ENCODE measurements around the gene RFTN1.

The RFTN1 gene

DNA sequence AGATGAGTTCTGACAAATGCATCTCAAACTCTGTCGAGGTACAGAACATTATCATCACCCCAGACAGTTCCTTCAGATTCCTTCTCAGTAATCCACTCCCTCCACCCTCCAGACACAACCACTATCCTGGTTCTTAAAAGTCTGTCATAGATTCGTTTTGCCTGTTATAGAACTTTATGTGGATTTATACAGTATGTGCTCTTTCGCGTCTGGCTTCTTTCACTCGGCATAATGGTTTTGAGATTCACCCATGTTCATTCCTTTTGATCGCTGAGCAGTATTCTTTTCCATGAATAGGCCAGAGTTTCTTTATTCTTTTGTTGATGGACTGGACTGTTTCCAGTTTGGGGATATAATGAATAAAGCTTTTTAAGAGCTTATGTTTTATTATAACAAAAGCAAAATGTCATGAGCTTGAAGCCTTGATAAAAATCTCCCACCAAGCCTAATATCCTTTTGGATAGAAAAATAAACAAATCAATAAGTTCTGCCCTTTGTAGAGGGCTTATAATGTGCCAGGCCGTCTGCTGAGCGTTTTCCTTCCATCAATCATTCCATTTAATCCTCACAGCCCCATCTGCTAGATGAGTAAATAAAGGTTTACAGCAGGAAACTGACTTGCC is 21.3 kb upstream of the RFTN1 start:
- Histone ChIP-seq H3K79me1 (ENCODE audit: low read length) (no peaks in the 10 kb centered on the region), H2AK5ac (ENCODE audit: low read length) (no peak overlapping the region), H2BK120ac (ENCODE audit: low read depth, low read length) (no peak overlapping the region), H3K9ac (ENCODE audit: low read length) (no peak overlapping the region), H3K4me3 (ENCODE audit: low read length) (no peak overlapping the region), H3K36me3 (ENCODE audit: control insufficient read depth, insufficient read depth, low read length) (no peaks in the 10 kb centered on the region), H3K27ac (ENCODE audit: low read depth, low read length) (no peak overlapping the region), H2BK5ac (ENCODE audit: low read length) (no peak overlapping the region), H3K18ac (ENCODE audit: low read length) (no peak overlapping the region), H3K23ac (ENCODE audit: low read length) (no peak overlapping the region), H3K56ac (ENCODE audit: low read length) (no peak overlapping the region), H3K4ac (ENCODE audit: low read depth, low read length) (no peak overlapping the region), H4K5ac (ENCODE audit: low read length) (no peak overlapping the region), H4K8ac (ENCODE audit: low read depth, low read length) (no peak overlapping the region), H3K4me1 (ENCODE audit: control insufficient read depth, low read depth, low read length) (peaks cover 5% of the 10 kb centered on the region), H3K79me2 (ENCODE audit: control insufficient read depth, insufficient read depth, low read length) (no peaks in the 10 kb centered on the region), H3K4me2 (ENCODE audit: low read length) (no peak overlapping the region), H3K27me3 (ENCODE audit: insufficient read depth, low read length, poor library complexity) (no peaks in the 10 kb centered on the region), H2BK15ac (replicated peaks; ENCODE audit: low read depth) (no peak overlapping the region)
- no CpG with 5 or more reads among the region's 8 CpGs for WGBS (ENCODE audit: extremely low coverage, insufficient coverage, low lambda C conversion rate)
- DNase-seq = no peak

DNA sequence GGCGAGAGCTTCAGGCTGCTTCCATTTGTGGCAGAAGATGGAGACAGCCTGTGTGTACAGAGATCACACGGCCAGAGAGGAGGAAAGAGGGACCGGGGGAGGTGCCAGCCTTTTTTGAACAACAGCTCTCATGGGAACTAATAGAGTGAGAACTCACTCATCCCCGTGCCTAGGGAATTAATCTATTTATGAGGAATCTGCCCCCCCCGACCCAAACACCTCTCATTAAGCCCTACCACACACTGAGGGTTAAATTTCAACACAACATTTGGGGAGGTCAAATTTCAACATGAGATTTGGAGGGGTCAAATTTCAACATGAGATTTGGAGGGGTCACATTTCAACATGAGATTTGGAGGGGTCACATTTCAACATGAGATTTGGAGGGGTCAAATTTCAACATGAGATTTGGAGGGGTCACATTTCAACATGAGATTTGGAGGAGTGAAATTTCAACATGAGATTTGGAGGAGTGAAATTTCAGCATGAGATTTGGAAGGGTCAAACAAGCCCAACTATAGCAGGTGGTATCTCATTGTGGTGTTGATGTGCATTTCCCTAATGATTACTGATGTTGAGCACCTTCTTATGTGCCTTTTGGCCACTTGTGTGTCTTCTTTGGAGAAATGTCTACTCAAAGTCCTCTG is 20.6 kb upstream of the RFTN1 start:
- no peak overlapping the region for H3K56ac ChIP-seq (ENCODE audit: low read length)
- H3K4me2 ChIP-seq (ENCODE audit: low read length) = no peak overlapping the region
- no peaks in the 10 kb centered on the region for H3K27me3 ChIP-seq (ENCODE audit: insufficient read depth, low read length, poor library complexity)
- peak overlapping the region; percentile 64 for H3K18ac ChIP-seq (ENCODE audit: low read length)
- H2AK5ac ChIP-seq (ENCODE audit: low read length) = no peak overlapping the region
- H3K36me3 ChIP-seq (ENCODE audit: control insufficient read depth, insufficient read depth, low read length) = no peaks in the 10 kb centered on the region
- H3K9ac ChIP-seq (ENCODE audit: low read length) = no peak overlapping the region
- no peak overlapping the region for H2BK5ac ChIP-seq (ENCODE audit: low read length)
- H2BK120ac ChIP-seq (ENCODE audit: low read depth, low read length) = no peak overlapping the region
- H3K4ac ChIP-seq (ENCODE audit: low read depth, low read length) = no peak overlapping the region
- H4K8ac ChIP-seq (ENCODE audit: low read depth, low read length) = no peak overlapping the region
- H3K4me1 ChIP-seq (ENCODE audit: control insufficient read depth, low read depth, low read length) = peaks cover 5% of the 10 kb centered on the region
- no peaks in the 10 kb centered on the region for H3K79me2 ChIP-seq (ENCODE audit: control insufficient read depth, insufficient read depth, low read length)
- no peak overlapping the region for H3K4me3 ChIP-seq (ENCODE audit: low read length)
- H3K79me1 ChIP-seq (ENCODE audit: low read length) = no peaks in the 10 kb centered on the region
- no peak overlapping the region for H4K5ac ChIP-seq (ENCODE audit: low read length)
- peak; percentile 77 for DNase-seq
- H2BK15ac ChIP-seq (replicated peaks; ENCODE audit: low read depth) = no peak overlapping the region
- no CpG with 5 or more reads among the region's 5 CpGs for WGBS (ENCODE audit: extremely low coverage, insufficient coverage, low lambda C conversion rate)
- no peak overlapping the region for H3K23ac ChIP-seq (ENCODE audit: low read length)
- no peak overlapping the region for H3K27ac ChIP-seq (ENCODE audit: low read depth, low read length)

DNA sequence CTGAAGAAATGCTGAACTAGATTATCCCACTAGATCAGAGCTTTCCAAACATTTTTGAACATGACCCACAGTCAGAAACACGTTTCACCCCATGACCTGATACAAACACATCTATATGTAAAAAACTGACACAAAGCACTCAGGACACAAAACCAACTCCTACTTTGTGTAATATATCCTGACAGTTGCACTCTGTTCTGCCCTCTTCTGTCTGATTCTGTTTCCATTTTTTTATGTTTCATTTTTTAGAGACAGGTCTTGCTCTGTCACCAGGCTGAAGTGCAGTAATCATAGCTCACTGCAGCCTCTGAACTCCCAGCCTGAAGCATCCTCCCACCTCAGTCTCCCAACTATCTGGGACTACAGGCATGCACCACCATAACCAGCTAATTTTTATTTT is 15.8 kb upstream of the RFTN1 start:
- Histone ChIP-seq H3K23ac (ENCODE audit: low read length) (no peak overlapping the region), H3K4me3 (ENCODE audit: low read length) (no peak overlapping the region), H2BK5ac (ENCODE audit: low read length) (no peak overlapping the region), H2BK15ac (replicated peaks; ENCODE audit: low read depth) (no peak overlapping the region), H3K9ac (ENCODE audit: low read length) (no peak overlapping the region), H2BK120ac (ENCODE audit: low read depth, low read length) (no peak overlapping the region), H3K79me2 (ENCODE audit: control insufficient read depth, insufficient read depth, low read length) (no peaks in the 10 kb centered on the region), H3K36me3 (ENCODE audit: control insufficient read depth, insufficient read depth, low read length) (no peaks in the 10 kb centered on the region), H3K27me3 (ENCODE audit: insufficient read depth, low read length, poor library complexity) (no peaks in the 10 kb centered on the region), H2AK5ac (ENCODE audit: low read length) (no peak overlapping the region), H3K27ac (ENCODE audit: low read depth, low read length) (no peak overlapping the region), H3K4me2 (ENCODE audit: low read length) (no peak overlapping the region), H4K8ac (ENCODE audit: low read depth, low read length) (no peak overlapping the region), H4K5ac (ENCODE audit: low read length) (no peak overlapping the region), H3K56ac (ENCODE audit: low read length) (no peak overlapping the region), H3K4me1 (ENCODE audit: control insufficient read depth, low read depth, low read length) (peaks cover 3% of the 10 kb centered on the region), H3K18ac (ENCODE audit: low read length) (no peak overlapping the region), H3K4ac (ENCODE audit: low read depth, low read length) (no peak overlapping the region), H3K79me1 (ENCODE audit: low read length) (no peaks in the 10 kb centered on the region)
- no peak for DNase-seq
- no CpG with 5 or more reads among the region's 1 CpG for WGBS (ENCODE audit: extremely low coverage, insufficient coverage, low lambda C conversion rate)

DNA sequence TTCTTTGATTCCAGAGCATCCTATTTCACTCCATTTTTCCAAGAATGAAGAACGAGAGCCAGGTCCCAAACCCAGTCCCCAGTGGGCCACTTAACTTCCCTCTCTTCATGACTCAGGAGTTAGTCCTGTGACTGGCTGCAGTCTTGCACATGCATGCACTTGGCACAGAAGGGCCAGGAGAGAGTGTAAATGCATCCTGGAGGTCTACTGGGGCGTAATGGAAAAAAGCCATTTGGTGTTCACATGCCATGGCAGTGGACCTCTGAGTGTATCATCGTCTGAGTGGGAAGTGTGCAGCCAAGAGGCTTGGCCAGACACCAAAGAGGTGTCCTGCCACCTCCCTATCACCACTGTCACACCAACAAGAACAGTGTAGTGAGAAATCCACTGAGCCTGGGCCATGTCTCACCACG is 15.1 kb upstream of the RFTN1 start:
- Histone ChIP-seq H2AK5ac (ENCODE audit: low read length) (no peak overlapping the region), H4K8ac (ENCODE audit: low read depth, low read length) (no peak overlapping the region), H2BK5ac (ENCODE audit: low read length) (no peak overlapping the region), H3K9ac (ENCODE audit: low read length) (no peak overlapping the region), H2BK120ac (ENCODE audit: low read depth, low read length) (no peak overlapping the region), H4K5ac (ENCODE audit: low read length) (no peak overlapping the region), H3K27me3 (ENCODE audit: insufficient read depth, low read length, poor library complexity) (no peaks in the 10 kb centered on the region), H3K36me3 (ENCODE audit: control insufficient read depth, insufficient read depth, low read length) (no peaks in the 10 kb centered on the region), H3K56ac (ENCODE audit: low read length) (no peak overlapping the region), H3K79me2 (ENCODE audit: control insufficient read depth, insufficient read depth, low read length) (no peaks in the 10 kb centered on the region), H3K79me1 (ENCODE audit: low read length) (no peaks in the 10 kb centered on the region), H3K4me2 (ENCODE audit: low read length) (no peak overlapping the region), H3K4me3 (ENCODE audit: low read length) (no peak overlapping the region), H3K4me1 (ENCODE audit: control insufficient read depth, low read depth, low read length) (peaks cover under 1% of the 10 kb centered on the region), H3K27ac (ENCODE audit: low read depth, low read length) (no peak overlapping the region), H2BK15ac (replicated peaks; ENCODE audit: low read depth) (no peak overlapping the region), H3K4ac (ENCODE audit: low read depth, low read length) (no peak overlapping the region), H3K18ac (ENCODE audit: low read length) (no peak overlapping the region), H3K23ac (ENCODE audit: low read length) (no peak overlapping the region)
- no CpG with 5 or more reads among the region's 4 CpGs for WGBS (ENCODE audit: extremely low coverage, insufficient coverage, low lambda C conversion rate)
- DNase-seq = no peak

DNA sequence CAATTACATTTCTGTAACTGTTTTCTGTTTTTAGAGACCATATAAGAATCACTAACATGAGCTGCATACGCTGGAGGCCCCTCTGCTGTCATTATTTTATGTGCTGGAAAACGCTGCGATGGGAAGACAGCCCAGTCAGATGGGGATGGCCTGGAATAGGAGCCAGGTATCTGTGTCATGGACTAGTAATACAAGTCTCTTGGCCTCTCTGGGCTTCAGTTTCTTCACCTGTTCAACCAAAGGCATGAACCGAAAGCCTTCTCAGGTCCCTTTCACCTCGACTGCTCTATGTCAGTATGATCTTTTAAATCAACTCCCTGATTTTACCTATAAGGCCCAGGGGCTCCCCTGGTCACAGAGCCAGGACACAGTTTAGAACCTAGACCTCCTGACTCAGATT is 14.6 kb upstream of the RFTN1 start:
- no peak for DNase-seq
- no peaks in the 10 kb centered on the region for H3K4me1 ChIP-seq (ENCODE audit: control insufficient read depth, low read depth, low read length)
- no peak overlapping the region for H2BK15ac ChIP-seq (replicated peaks; ENCODE audit: low read depth)
- no peak overlapping the region for H2AK5ac ChIP-seq (ENCODE audit: low read length)
- H3K27me3 ChIP-seq (ENCODE audit: insufficient read depth, low read length, poor library complexity) = no peaks in the 10 kb centered on the region
- no peak overlapping the region for H3K4ac ChIP-seq (ENCODE audit: low read depth, low read length)
- H3K79me2 ChIP-seq (ENCODE audit: control insufficient read depth, insufficient read depth, low read length) = no peaks in the 10 kb centered on the region
- no peak overlapping the region for H2BK120ac ChIP-seq (ENCODE audit: low read depth, low read length)
- H3K9ac ChIP-seq (ENCODE audit: low read length) = no peak overlapping the region
- no peak overlapping the region for H3K27ac ChIP-seq (ENCODE audit: low read depth, low read length)
- no peak overlapping the region for H3K56ac ChIP-seq (ENCODE audit: low read length)
- no peaks in the 10 kb centered on the region for H3K79me1 ChIP-seq (ENCODE audit: low read length)
- WGBS (ENCODE audit: extremely low coverage, insufficient coverage, low lambda C conversion rate) = no CpG with 5 or more reads among the region's 5 CpGs
- H2BK5ac ChIP-seq (ENCODE audit: low read length) = no peak overlapping the region
- H3K4me2 ChIP-seq (ENCODE audit: low read length) = no peak overlapping the region
- H3K36me3 ChIP-seq (ENCODE audit: control insufficient read depth, insufficient read depth, low read length) = no peaks in the 10 kb centered on the region
- H3K23ac ChIP-seq (ENCODE audit: low read length) = no peak overlapping the region
- H4K8ac ChIP-seq (ENCODE audit: low read depth, low read length) = no peak overlapping the region
- H3K4me3 ChIP-seq (ENCODE audit: low read length) = no peak overlapping the region
- no peak overlapping the region for H4K5ac ChIP-seq (ENCODE audit: low read length)
- H3K18ac ChIP-seq (ENCODE audit: low read length) = no peak overlapping the region

DNA sequence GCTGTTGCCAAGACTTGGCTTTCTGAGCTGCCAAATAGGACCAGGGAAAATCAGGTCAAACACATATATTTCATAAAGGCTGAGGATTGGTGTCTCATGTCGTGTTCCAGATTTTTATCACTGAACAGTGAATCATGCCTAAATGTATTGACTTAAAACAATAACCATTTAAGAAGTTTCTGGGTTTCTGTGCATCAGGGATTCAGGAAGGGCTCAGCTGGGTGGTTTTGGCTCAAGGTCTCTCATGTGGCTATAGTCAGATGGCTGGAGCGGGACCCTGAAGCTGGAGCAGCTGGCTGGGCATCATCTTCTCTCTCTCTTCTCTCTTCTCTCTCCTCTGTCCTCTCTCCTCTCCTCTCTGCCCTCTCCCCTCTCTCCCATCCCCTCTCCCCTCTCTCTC is 10.7 kb upstream of the RFTN1 start:
- H3K9ac ChIP-seq (ENCODE audit: low read length) = no peak overlapping the region
- no peaks in the 10 kb centered on the region for H3K27me3 ChIP-seq (ENCODE audit: insufficient read depth, low read length, poor library complexity)
- no CpG with 5 or more reads among the region's 2 CpGs for WGBS (ENCODE audit: extremely low coverage, insufficient coverage, low lambda C conversion rate)
- no peak overlapping the region for H3K56ac ChIP-seq (ENCODE audit: low read length)
- H2BK15ac ChIP-seq (replicated peaks; ENCODE audit: low read depth) = no peak overlapping the region
- no peak overlapping the region for H2BK5ac ChIP-seq (ENCODE audit: low read length)
- DNase-seq = no peak
- no peak overlapping the region for H2AK5ac ChIP-seq (ENCODE audit: low read length)
- no peak overlapping the region for H3K23ac ChIP-seq (ENCODE audit: low read length)
- H4K5ac ChIP-seq (ENCODE audit: low read length) = no peak overlapping the region
- no peaks in the 10 kb centered on the region for H3K36me3 ChIP-seq (ENCODE audit: control insufficient read depth, insufficient read depth, low read length)
- H3K4me2 ChIP-seq (ENCODE audit: low read length) = no peak overlapping the region
- H4K8ac ChIP-seq (ENCODE audit: low read depth, low read length) = no peak overlapping the region
- no peaks in the 10 kb centered on the region for H3K4me1 ChIP-seq (ENCODE audit: control insufficient read depth, low read depth, low read length)
- no peak overlapping the region for H3K18ac ChIP-seq (ENCODE audit: low read length)
- no peak overlapping the region for H3K27ac ChIP-seq (ENCODE audit: low read depth, low read length)
- no peak overlapping the region for H2BK120ac ChIP-seq (ENCODE audit: low read depth, low read length)
- no peak overlapping the region for H3K4me3 ChIP-seq (ENCODE audit: low read length)
- H3K79me1 ChIP-seq (ENCODE audit: low read length) = no peaks in the 10 kb centered on the region
- no peak overlapping the region for H3K4ac ChIP-seq (ENCODE audit: low read depth, low read length)
- no peaks in the 10 kb centered on the region for H3K79me2 ChIP-seq (ENCODE audit: control insufficient read depth, insufficient read depth, low read length)
